GM12891 (cell line): Measurements from ENCODE around the gene C7orf25.

Experiments
- PAX5 ChIP-seq: IDR thresholded peaks from 2 replicates; pipeline ENCODE4 v1.6.1; 2011; ENCODE audit warnings: low read length, moderate library complexity, mild to moderate bottlenecking; ENCODE audit not compliant: insufficient read depth, severe bottlenecking
- POLR2A ChIP-seq: IDR thresholded peaks from 2 replicates; pipeline ENCODE4 v1.6.1; 2011; ENCODE audit warnings: low read depth, low read length, control low read depth
- POLR2AphosphoS5 ChIP-seq: IDR thresholded peaks from 2 replicates; pipeline ENCODE4 v1.6.1; 2011; ENCODE audit warnings: low read depth, low read length, control low read depth
- POU2F2 ChIP-seq: IDR thresholded peaks from 2 replicates; pipeline ENCODE4 v1.6.1; 2011; ENCODE audit warnings: low read depth, mild to moderate bottlenecking, control low read depth, low read length, moderate library complexity
- SPI1 ChIP-seq: IDR thresholded peaks from 2 replicates; pipeline ENCODE4 v1.6.1; 2011; ENCODE audit warnings: low read depth, low read length, control low read depth
- TAF1 ChIP-seq: IDR thresholded peaks from 2 replicates; pipeline ENCODE4 v1.6.1; 2011; ENCODE audit warnings: low read depth, low read length, control low read depth

DNA sequence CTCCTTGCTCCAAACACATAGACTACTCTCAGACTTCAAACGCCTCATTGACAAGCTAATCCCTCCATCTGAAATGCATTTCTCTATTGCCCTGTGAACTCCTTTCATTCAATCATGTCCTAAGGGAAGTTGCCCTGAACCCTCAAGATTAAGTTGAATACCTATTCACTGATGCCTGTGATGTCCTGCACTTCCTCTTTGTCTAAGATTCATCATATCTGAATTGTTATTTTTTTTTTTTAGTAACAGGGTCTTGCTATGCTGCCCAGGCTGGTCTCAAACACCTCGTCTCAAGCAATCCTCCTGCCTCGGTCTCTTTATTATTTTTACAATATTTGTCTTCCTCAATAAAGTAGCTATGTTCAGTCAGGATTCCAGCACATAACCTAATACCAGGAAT is 16.9 kb upstream of the C7orf25 start:
- TF ChIP-seq POLR2AphosphoS5 (no peak), POLR2A (no peak), TAF1 (no peak), SPI1 (peak; percentile 77), POU2F2 (no peak), PAX5 (no peak)
